ENCODE data around the gene CMTM6. TPM values are rescaled to one million over a fixed set of nuclear protein-coding genes. Genes with fewer than 3 reads are reported as not detected.

CMTM6 gene
- polyA plus RNA-seq, 1 of the 3 experiments (the other 2 are of a cell fraction), result 29.8 TPM

GRCh38 chr3:32495609-32496008, 7.0 kb downstream of the CMTM6 start:
- Histone ChIP-seq H3K79me2 (ENCODE audit: insufficient read depth) (peaks cover 85% of the 10 kb centered on the region), H4K20me1 (ENCODE audit: insufficient read depth) (peaks cover 69% of the 10 kb centered on the region), H3K9me3 (no peaks in the 10 kb centered on the region), H3K27ac (ENCODE audit: low read depth in 2 of 2, low read length in 1 of 2) (no peak overlapping the region), H3K9me2 (no peaks in the 10 kb centered on the region), H2AFZ (ENCODE audit: low read depth) (no peak overlapping the region), H3K4me3 (ENCODE audit: low read depth in 2 of 2, low read length in 1 of 2) (no peak overlapping the region), H3F3A (replicated peaks; ENCODE audit: insufficient read depth) (peaks cover 9% of the 10 kb centered on the region), H3K4me2 (no peak overlapping the region), H3K4me1 (ENCODE audit: control insufficient read depth in 1 of 2, insufficient read depth in 2 of 2, low read depth in 1 of 2, low read length in 1 of 2) (peaks cover 2 to 10% of the 10 kb centered on the region in 2 experiments; a peak in 2 of 4 replicates), H3K27me3 (ENCODE audit: insufficient read depth) (no peaks in the 10 kb centered on the region), H3K9ac (no peak overlapping the region), H3K36me3 (replicated peaks in 1 of 2; ENCODE audit: control insufficient read depth in 1 of 2, insufficient read depth in 2 of 2, low read length in 1 of 2) (peaks cover 17 to 25% of the 10 kb centered on the region in 2 experiments)
- WGBS (ENCODE audit: low lambda C conversion rate), result 97% methylated on average over 2 of the region's 2 CpGs
- ChIA-PET CTCF (interaction anchor here (1.1 kb wide), 1 partner anchor 12 kb away, joined by 3 read pairs; no protein-coding TSS in a partner anchor), POLR2A (no interaction called here)
- TF ChIP-seq YY1 (IDR thresholded peaks at IDR 0.05; ENCODE audit: low read depth), result no peak
- TF ChIP-seq RCOR1 (IDR thresholded peaks at IDR 0.05; ENCODE audit: low read length), result no peak
- no peak for TF ChIP-seq SMC3 (IDR thresholded peaks at IDR 0.05; ENCODE audit: low read depth, low read length)
- no peak for TF ChIP-seq EP300 (IDR thresholded peaks at IDR 0.05; ENCODE audit: borderline replicate concordance in 1 of 2, low read depth in 1 of 2, low read length in 1 of 2)
- no peak for TF ChIP-seq TEAD4 (IDR thresholded peaks at IDR 0.05; ENCODE audit: borderline replicate concordance, insufficient read depth)
- no peak for TF ChIP-seq GABPA (IDR thresholded peaks at IDR 0.05; ENCODE audit: low read depth)
- TF ChIP-seq POLR2AphosphoS5 (IDR thresholded peaks at IDR 0.05; ENCODE audit: low read depth, low read length), result no peak
- no peak for TF ChIP-seq TAF1 (IDR thresholded peaks at IDR 0.05; ENCODE audit: borderline replicate concordance, low read depth, low read length)
- TF ChIP-seq TCF12 (IDR thresholded peaks at IDR 0.05), result no peak
- TF ChIP-seq USF1 (IDR thresholded peaks at IDR 0.05; ENCODE audit: borderline replicate concordance, low read depth), result no peak
- TF ChIP-seq ZBTB33 (IDR thresholded peaks at IDR 0.05; ENCODE audit: borderline replicate concordance, low read depth), result no peak
- no peak for TF ChIP-seq REST (IDR thresholded peaks at IDR 0.05; ENCODE audit: low read depth, low read length)
- TF ChIP-seq, protein P1, sequence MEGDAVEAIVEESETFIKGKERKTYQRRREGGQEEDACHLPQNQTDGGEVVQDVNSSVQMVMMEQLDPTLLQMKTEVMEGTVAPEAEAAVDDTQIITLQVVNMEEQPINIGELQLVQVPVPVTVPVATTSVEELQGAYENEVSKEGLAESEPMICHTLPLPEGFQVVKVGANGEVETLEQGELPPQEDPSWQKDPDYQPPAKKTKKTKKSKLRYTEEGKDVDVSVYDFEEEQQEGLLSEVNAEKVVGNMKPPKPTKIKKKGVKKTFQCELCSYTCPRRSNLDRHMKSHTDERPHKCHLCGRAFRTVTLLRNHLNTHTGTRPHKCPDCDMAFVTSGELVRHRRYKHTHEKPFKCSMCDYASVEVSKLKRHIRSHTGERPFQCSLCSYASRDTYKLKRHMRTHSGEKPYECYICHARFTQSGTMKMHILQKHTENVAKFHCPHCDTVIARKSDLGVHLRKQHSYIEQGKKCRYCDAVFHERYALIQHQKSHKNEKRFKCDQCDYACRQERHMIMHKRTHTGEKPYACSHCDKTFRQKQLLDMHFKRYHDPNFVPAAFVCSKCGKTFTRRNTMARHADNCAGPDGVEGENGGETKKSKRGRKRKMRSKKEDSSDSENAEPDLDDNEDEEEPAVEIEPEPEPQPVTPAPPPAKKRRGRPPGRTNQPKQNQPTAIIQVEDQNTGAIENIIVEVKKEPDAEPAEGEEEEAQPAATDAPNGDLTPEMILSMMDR (IDR thresholded peaks at IDR 0.05), result no peak
- no peak for TF ChIP-seq MAX (IDR thresholded peaks at IDR 0.05; ENCODE audit: low read depth)
- no peak for TF ChIP-seq NRF1 (IDR thresholded peaks at IDR 0.05; ENCODE audit: low read depth, low read length)
- TF ChIP-seq, protein P2, sequence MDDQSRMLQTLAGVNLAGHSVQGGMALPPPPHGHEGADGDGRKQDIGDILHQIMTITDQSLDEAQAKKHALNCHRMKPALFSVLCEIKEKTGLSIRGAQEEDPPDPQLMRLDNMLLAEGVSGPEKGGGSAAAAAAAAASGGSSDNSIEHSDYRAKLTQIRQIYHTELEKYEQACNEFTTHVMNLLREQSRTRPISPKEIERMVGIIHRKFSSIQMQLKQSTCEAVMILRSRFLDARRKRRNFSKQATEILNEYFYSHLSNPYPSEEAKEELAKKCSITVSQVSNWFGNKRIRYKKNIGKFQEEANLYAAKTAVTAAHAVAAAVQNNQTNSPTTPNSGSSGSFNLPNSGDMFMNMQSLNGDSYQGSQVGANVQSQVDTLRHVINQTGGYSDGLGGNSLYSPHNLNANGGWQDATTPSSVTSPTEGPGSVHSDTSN (IDR thresholded peaks at IDR 0.05), result no peak
- TF ChIP-seq RFX5 (IDR thresholded peaks at IDR 0.05; ENCODE audit: low read length), result no peak
- TF ChIP-seq IRF3 (IDR thresholded peaks at IDR 0.05; ENCODE audit: low read depth, low read length), result no peak
- TF ChIP-seq CHD2 (IDR thresholded peaks at IDR 0.05; ENCODE audit: low read length, partially characterized antibody), result no peak
- no peak for TF ChIP-seq FOXJ3 (CRISPR knock-in tag; IDR thresholded peaks at IDR 0.05)
- no peak for DNase-seq
